HepG2 (cell line): ENCODE data around the gene DOK5. TPM values are rescaled to one million over a fixed set of nuclear protein-coding genes. Genes with fewer than 3 reads are reported as not detected.

Experiments used
- ATAC-seq: fragments of 200-7000 bp; cut with Tn5 transposase; 3 replicates; pipeline ENCODE4 v1.9.1; 2020; ENCODE audit warnings: mild to moderate bottlenecking, moderate library complexity
- BruUV-seq: library from RNA; stranded (reverse); fragments of 400-500 nt; replicated peaks from 2 replicates; lab custom pipeline; 2021; lab: Mats Ljungman, UMichigan
- CTCF ChIA-PET: fragments of 300-600 bp; formaldehyde crosslinking; extraction: SDS; loops from one replicate; lab custom pipeline; 2021; ENCODE audit warnings: low total read pairs, inconsistent platforms, low intra/inter-chr PET ratio; lab: Yijun Ruan, JAX
- POLR2A ChIA-PET: fragments of 350-600 bp; sonication (Branson Sonifier 250); formaldehyde crosslinking; loops from one replicate; lab custom pipeline; 2020; ENCODE audit warnings: antibody characterized with exemption, inconsistent platforms; lab: Yijun Ruan, JAX
- DNase-seq: peaks from one replicate; pipeline ENCODE4 v3.0.0-alpha.2; 2015; ENCODE audit warnings: low spot score
- FAIRE-seq: peaks from 3 replicates; lab custom pipeline; 2011; peaks lifted over from hg19 to GRCh38; lab: Jason Lieb, UNC
- H2AFZ ChIP-seq: one replicate; pipeline ENCODE4 v1.6.1; 2011; ENCODE audit warnings: low read length, inconsistent platforms
- H3K27ac ChIP-seq: fragments of 300-600 bp; 3 replicates; pipeline ENCODE4 v1.8.0; 2011; ENCODE audit warnings: mixed run types, mild to moderate bottlenecking, mixed read lengths, low read length, inconsistent platforms; ENCODE audit not compliant: insufficient read depth; ENCODE audit errors: extremely low read length
- H3K27me3 ChIP-seq, 2 experiments: fragments of 200-600 bp in 1 of 2; 2 replicates in 1 of 2; 3 replicates in 1 of 2; pipeline versions ENCODE4 v1.6.0 to v1.8.0; 2011; ENCODE audit warnings: low read length in 2 of 2, mild to moderate bottlenecking in 2 of 2, moderate library complexity in 2 of 2, inconsistent platforms in 1 of 2; ENCODE audit not compliant: insufficient read depth in 2 of 2, control insufficient read depth in 1 of 2
- H3K36me3 ChIP-seq, 2 experiments: fragments of 200-600 bp in 1 of 2; replicated peaks in 1 of 2; 2 replicates in 1 of 2; 3 replicates in 1 of 2; pipeline versions ENCODE4 v1.5.1 to v1.8.0; 2011; ENCODE audit warnings: low read length in 2 of 2, inconsistent platforms in 1 of 2; ENCODE audit not compliant: insufficient read depth in 2 of 2, control insufficient read depth in 1 of 2
- H3K4me1 ChIP-seq: 2 replicates; pipeline ENCODE4 v1.5.1; 2012; ENCODE audit warnings: low read length, inconsistent platforms; ENCODE audit not compliant: insufficient read depth
- H3K4me2 ChIP-seq: 2 replicates; pipeline ENCODE4 v1.6.0; 2011; ENCODE audit warnings: low read depth, low read length, inconsistent platforms
- H3K4me3 ChIP-seq, 3 experiments: fragments of 200-600 bp in 1 of 3; sonication (generic), shearing (Covaris generic) in 1 of 3; replicated peaks in 1 of 3; 2 replicates each; pipeline ENCODE4 v1.5.1; 2011 to 2016; ENCODE audit warnings: low read length in 3 of 3, inconsistent platforms in 2 of 3, low read depth in 2 of 3, mild to moderate bottlenecking in 2 of 3, control low read depth in 1 of 3, mixed read lengths in 1 of 3; ENCODE audit not compliant: insufficient read depth in 1 of 3
- H3K79me2 ChIP-seq: one replicate; pipeline ENCODE4 v1.6.1; 2011; ENCODE audit warnings: low read length, inconsistent platforms; ENCODE audit not compliant: insufficient read depth
- H3K9ac ChIP-seq: 2 replicates; pipeline ENCODE4 v1.6.0; 2011; ENCODE audit warnings: mild to moderate bottlenecking, low read depth, low read length, inconsistent platforms; ENCODE audit not compliant: insufficient read depth
- H3K9me3 ChIP-seq: 2 replicates; pipeline ENCODE4 v1.5.1; 2012; ENCODE audit warnings: mild to moderate bottlenecking, low read length
- H4K20me1 ChIP-seq: 2 replicates; pipeline ENCODE4 v1.6.0; 2011; ENCODE audit warnings: inconsistent platforms, mild to moderate bottlenecking, low read length, moderate library complexity; ENCODE audit not compliant: insufficient read depth
- HBP1 ChIP-seq: IDR thresholded peaks from 2 replicates; pipeline ENCODE4 v1.6.1; 2016; ENCODE audit warnings: low read depth, control low read depth
- HNF4A ChIP-seq: sonication (generic); formaldehyde crosslinking; IDR thresholded peaks from 2 replicates; pipeline ENCODE4 v1.4.0; 2020; ENCODE audit warnings: missing genetic modification reagents
- NONO ChIP-seq, 2 experiments: fragments of 450-650 bp in 1 of 2; sonication (generic) in 1 of 2; formaldehyde crosslinking in 1 of 2; IDR thresholded peaks in 1 of 2; conservative IDR thresholded peaks in 1 of 2; 2 replicates each; pipeline versions ENCODE4 v1.6.1 to v1.8.0; 2017 to 2022; ENCODE audit warnings: mild to moderate bottlenecking in 1 of 2, missing genetic modification reagents in 1 of 2, moderate library complexity in 1 of 2
- PCBP1 ChIP-seq: fragments of 200-400 bp; formaldehyde crosslinking; IDR thresholded peaks from 2 replicates; pipeline ENCODE4 v1.6.1; 2017; ENCODE audit warnings: mild to moderate bottlenecking, low read depth, low read length, borderline replicate concordance
- SETDB1 ChIP-seq: sonication (generic); formaldehyde crosslinking; IDR thresholded peaks from 2 replicates; pipeline ENCODE4 v1.5.1; 2020; ENCODE audit warnings: missing genetic modification reagents, mild to moderate bottlenecking, borderline replicate concordance
- SRSF9 ChIP-seq: fragments of 200-400 bp; formaldehyde crosslinking; IDR thresholded peaks from 2 replicates; pipeline ENCODE4 v1.6.1; 2018; ENCODE audit warnings: borderline replicate concordance, mild to moderate bottlenecking, low read depth, low read length; ENCODE audit not compliant: insufficient read depth, poor library complexity, severe bottlenecking
- ZKSCAN8 ChIP-seq: IDR thresholded peaks from 2 replicates; pipeline ENCODE4 v1.6.1; 2016; ENCODE audit warnings: borderline replicate concordance, missing genetic modification reagents, missing compliant biosample characterization
- ZNF136 ChIP-seq: sonication (generic); formaldehyde crosslinking; IDR thresholded peaks from 2 replicates; pipeline ENCODE4 v1.8.1; 2022; ENCODE audit warnings: low read depth, mild to moderate bottlenecking, moderate library complexity, missing genetic modification reagents
- ZNF747 ChIP-seq: sonication (generic); formaldehyde crosslinking; IDR thresholded peaks from 2 replicates; pipeline ENCODE4 v1.8.1; 2023; ENCODE audit warnings: missing genetic modification reagents, mild to moderate bottlenecking, borderline replicate concordance
- WGBS: methylation state at CpG from one replicate; pipeline ENCODE4 v1.1.6; 2017; ENCODE audit warnings: low lambda C conversion rate; 5-methylcytosine and 5-hydroxymethylcytosine counted together
- in situ Hi-C: cut with HindIII; loops from 2 replicates; pipeline ENCODE4 v1.10.0; 2017; ENCODE audit warnings: low pct_unique_long_range_greater_than_20kb; ENCODE audit not compliant: extremely low pct_ligation_motif_present
- intact Hi-C: fragments of 100-400 bp; cut with micrococcal nuclease; formaldehyde crosslinking; loops from one replicate; pipeline ENCODE4 v1.10.0; 2022; ENCODE audit not compliant: unreplicated experiment
- polyA plus RNA-seq, 8 experiments: library from polyadenylated mRNA; depleted of rRNA in 3 of 8; stranded (reverse) in 7 of 8; unstranded in 1 of 8; fragments of >200 nt; fragmentation: Illumina TruSeq in 4 of 8; extraction: Trizol in 4 of 8; gene quantifications; 2 replicates each; pipeline versions ENCODE4 v1.2.1 to v1.2.3, GENCODE V29; 2011 to 2016; ENCODE audit warnings: low read depth in 4 of 8, missing spikeins in 1 of 8, mixed read lengths in 1 of 8; ENCODE audit not compliant: insufficient read depth in 1 of 8
- total RNA-seq, 5 experiments: library from RNA; depleted of rRNA; stranded (reverse); fragments of >200 nt; fragmentation: Illumina TruSeq; extraction: Trizol; gene quantifications; 2 replicates each; pipeline ENCODE4 v1.2.3, GENCODE V29; 2016; ENCODE audit warnings: low read depth in 1 of 5
- TF ChIP-seq, protein P1 (sequence below): sonication (generic); formaldehyde crosslinking; IDR thresholded peaks from 2 replicates; pipeline ENCODE4 v1.4.0; 2020; ENCODE audit warnings: missing genetic modification reagents
- TF ChIP-seq, protein P2 (sequence below): fragments of 450-650 bp; IDR thresholded peaks from 2 replicates; pipeline ENCODE4 v1.6.1; 2017; ENCODE audit warnings: mild to moderate bottlenecking
- TF ChIP-seq, protein P3 (sequence below): sonication (generic); formaldehyde crosslinking; conservative IDR thresholded peaks from 2 replicates; pipeline ENCODE4 v1.4.0; 2020; ENCODE audit warnings: missing genetic modification reagents
- TF ChIP-seq, protein P4 (sequence below): sonication (generic); formaldehyde crosslinking; IDR thresholded peaks from 2 replicates; pipeline ENCODE4 v1.9.0; 2021; ENCODE audit warnings: missing genetic modification reagents, borderline replicate concordance

DOK5 gene
- total and polyA plus RNA-seq, 2 of the 13 experiments (the other 11 are each of a cell fraction or from before 2014, with no cell fraction given), result not detected

DNA sequence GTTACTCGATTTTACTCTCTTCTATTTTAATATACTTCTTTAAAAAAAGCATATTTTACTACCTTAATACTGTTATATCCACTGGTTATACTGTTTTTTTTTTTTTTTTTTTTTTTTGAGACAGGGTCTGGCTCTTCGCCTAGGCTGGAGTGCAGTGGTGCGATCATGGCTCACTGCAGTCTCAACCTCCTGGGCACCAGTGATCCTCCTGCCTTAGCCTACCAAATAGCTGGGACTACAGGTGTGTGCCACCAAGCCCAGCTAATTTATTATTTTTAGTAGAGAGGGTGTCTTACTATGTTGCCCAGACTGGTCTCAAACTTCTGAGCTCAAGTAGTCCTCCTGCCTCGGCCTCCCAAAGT lies 170.7 kb downstream of the DOK5 start:
- BruUV-seq, result no TSS peak
- no peak for FAIRE-seq
- TF ChIP-seq NONO (IDR thresholded peaks at IDR 0.05) (no peak), NONO (CRISPR knock-in tag; conservative IDR thresholded peaks at IDR 0.05) (no peak), PCBP1 (no peak), ZNF747 (CRISPR knock-in tag) (no peak), SRSF9 (no peak), HNF4A (CRISPR knock-in tag) (no peak), HBP1 (CRISPR knock-in tag) (no peak), SETDB1 (CRISPR knock-in tag) (no peak), ZKSCAN8 (CRISPR knock-in tag) (no peak), ZNF136 (CRISPR knock-in tag) (no peak)
- TF ChIP-seq, protein P1, sequence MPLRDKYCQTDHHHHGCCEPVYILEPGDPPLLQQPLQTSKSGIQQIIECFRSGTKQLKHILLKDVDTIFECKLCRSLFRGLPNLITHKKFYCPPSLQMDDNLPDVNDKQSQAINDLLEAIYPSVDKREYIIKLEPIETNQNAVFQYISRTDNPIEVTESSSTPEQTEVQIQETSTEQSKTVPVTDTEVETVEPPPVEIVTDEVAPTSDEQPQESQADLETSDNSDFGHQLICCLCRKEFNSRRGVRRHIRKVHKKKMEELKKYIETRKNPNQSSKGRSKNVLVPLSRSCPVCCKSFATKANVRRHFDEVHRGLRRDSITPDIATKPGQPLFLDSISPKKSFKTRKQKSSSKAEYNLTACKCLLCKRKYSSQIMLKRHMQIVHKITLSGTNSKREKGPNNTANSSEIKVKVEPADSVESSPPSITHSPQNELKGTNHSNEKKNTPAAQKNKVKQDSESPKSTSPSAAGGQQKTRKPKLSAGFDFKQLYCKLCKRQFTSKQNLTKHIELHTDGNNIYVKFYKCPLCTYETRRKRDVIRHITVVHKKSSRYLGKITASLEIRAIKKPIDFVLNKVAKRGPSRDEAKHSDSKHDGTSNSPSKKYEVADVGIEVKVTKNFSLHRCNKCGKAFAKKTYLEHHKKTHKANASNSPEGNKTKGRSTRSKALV (CRISPR knock-in tag), result no peak
- TF ChIP-seq, protein P2, sequence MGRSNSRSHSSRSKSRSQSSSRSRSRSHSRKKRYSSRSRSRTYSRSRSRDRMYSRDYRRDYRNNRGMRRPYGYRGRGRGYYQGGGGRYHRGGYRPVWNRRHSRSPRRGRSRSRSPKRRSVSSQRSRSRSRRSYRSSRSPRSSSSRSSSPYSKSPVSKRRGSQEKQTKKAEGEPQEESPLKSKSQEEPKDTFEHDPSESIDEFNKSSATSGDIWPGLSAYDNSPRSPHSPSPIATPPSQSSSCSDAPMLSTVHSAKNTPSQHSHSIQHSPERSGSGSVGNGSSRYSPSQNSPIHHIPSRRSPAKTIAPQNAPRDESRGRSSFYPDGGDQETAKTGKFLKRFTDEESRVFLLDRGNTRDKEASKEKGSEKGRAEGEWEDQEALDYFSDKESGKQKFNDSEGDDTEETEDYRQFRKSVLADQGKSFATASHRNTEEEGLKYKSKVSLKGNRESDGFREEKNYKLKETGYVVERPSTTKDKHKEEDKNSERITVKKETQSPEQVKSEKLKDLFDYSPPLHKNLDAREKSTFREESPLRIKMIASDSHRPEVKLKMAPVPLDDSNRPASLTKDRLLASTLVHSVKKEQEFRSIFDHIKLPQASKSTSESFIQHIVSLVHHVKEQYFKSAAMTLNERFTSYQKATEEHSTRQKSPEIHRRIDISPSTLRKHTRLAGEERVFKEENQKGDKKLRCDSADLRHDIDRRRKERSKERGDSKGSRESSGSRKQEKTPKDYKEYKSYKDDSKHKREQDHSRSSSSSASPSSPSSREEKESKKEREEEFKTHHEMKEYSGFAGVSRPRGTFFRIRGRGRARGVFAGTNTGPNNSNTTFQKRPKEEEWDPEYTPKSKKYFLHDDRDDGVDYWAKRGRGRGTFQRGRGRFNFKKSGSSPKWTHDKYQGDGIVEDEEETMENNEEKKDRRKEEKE, result no peak
- TF ChIP-seq, protein P3, sequence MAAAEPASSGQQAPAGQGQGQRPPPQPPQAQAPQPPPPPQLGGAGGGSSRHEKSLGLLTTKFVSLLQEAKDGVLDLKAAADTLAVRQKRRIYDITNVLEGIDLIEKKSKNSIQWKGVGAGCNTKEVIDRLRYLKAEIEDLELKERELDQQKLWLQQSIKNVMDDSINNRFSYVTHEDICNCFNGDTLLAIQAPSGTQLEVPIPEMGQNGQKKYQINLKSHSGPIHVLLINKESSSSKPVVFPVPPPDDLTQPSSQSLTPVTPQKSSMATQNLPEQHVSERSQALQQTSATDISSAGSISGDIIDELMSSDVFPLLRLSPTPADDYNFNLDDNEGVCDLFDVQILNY (CRISPR knock-in tag), result no peak
- TF ChIP-seq, protein P4, sequence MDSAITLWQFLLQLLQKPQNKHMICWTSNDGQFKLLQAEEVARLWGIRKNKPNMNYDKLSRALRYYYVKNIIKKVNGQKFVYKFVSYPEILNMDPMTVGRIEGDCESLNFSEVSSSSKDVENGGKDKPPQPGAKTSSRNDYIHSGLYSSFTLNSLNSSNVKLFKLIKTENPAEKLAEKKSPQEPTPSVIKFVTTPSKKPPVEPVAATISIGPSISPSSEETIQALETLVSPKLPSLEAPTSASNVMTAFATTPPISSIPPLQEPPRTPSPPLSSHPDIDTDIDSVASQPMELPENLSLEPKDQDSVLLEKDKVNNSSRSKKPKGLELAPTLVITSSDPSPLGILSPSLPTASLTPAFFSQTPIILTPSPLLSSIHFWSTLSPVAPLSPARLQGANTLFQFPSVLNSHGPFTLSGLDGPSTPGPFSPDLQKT, result no peak

More for the DNA sequence above, 170.7 kb downstream of the DOK5 start:
- no peak for DNase-seq
- no peak overlapping the region for H2AFZ ChIP-seq
- peaks cover 0 to 20% of the 10 kb centered on the region in 2 experiments; a peak in 1 of 5 replicates for H3K27me3 ChIP-seq
- no peak overlapping the region for H3K9ac ChIP-seq
- in situ Hi-C loops (loop anchor here (5.0 kb wide), 2 partner anchors 424 to 559 kb away; no protein-coding TSS in a partner anchor), intact Hi-C loops (loop anchor here (2.0 to 5.0 kb wide), 2 partner anchors 167 to 549 kb away; no protein-coding TSS in a partner anchor)
- no peaks in the 10 kb centered on the region for H3K79me2 ChIP-seq
- no peaks in the 10 kb centered on the region for H3K4me1 ChIP-seq
- H3K9me3 ChIP-seq, result no peaks in the 10 kb centered on the region
- H4K20me1 ChIP-seq, result no peaks in the 10 kb centered on the region
- 39% methylated on average over 4 of the region's 4 CpGs for WGBS
- no peaks in the 10 kb centered on the region for H3K36me3 ChIP-seq
- POLR2A ChIA-PET, result no interaction called here
- no peak overlapping the region for H3K4me3 ChIP-seq
- CTCF ChIA-PET, result interaction anchor here (0.9 to 3.0 kb wide), 5 partner anchors 167 to 550 kb away, joined by 3 to 41 read pairs (median 6); no protein-coding TSS in a partner anchor
- no peak overlapping the region for H3K27ac ChIP-seq
- ATAC-seq, result no peak
- no peak overlapping the region for H3K4me2 ChIP-seq
